HuH-7 (cell line): ENCODE measurements around the gene NAP1L1.

Experiments
- DNase-seq: peaks from one replicate; pipeline ENCODE4 v3.0.0; 2011; ENCODE audit warnings: low spot score

NAP1L1 gene

DNA sequence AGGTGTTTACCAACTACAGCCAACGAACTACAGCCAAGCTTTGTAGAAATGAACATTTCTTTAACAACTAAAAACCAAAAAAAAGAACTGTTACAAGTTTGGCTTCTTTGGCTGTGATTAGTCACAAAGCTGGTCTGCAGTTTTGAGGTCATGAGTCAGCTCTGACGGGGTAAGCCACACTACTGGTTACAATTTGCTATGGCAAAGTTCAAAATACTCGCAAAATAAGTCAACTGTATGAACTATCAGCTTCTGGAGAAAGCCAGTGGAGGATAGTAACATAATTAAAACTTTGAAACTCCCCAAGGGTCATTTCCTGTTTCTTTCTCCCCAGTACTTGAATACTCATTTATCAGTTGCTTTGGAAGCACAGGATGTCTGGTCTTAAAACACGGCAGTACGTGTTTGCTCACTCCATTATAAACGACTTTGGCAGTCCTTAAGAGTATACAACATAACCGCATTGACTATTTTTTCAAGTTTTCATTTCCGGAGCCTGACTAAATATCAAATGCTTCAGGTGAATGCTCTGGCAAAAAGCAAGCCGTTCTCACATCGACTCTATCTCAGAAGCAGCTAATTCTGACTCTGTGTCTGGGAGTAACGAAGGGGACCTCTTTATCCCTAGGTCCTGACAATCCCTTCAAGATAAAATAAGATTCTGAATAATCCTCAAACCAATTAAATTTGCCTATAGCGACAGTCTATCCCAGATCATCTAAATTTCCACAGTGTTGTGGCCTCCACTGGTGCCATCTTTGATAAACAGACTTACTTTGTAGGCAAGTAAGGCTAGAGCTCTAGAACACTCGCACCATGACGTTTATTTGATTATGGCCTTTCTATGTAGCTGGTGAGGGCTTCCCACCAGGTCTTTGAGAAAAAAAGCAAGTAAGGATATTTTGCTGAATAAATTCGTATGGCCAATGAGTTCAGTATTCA, 63.5 kb downstream of the NAP1L1 start:
- no peak for DNase-seq

DNA sequence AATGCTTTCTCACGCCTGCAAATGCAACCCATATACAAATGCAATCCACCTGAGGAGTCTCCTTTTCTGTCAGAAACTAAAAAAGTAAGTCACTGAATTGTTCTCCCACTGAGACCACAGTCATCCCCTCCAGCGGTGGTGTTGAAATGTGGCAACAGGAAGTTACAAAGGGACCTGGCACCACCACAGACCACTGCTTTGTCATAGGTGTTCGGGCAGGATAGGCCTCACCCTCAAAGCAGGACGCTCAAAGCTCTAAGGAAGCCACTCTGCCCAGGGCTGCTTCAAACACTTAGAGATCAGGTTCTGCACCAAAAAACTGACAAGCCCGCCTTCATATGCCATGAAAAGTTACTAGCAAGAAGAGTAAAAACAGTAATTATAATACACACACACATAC, 64.2 kb downstream of the NAP1L1 start:
- no peak for DNase-seq

DNA sequence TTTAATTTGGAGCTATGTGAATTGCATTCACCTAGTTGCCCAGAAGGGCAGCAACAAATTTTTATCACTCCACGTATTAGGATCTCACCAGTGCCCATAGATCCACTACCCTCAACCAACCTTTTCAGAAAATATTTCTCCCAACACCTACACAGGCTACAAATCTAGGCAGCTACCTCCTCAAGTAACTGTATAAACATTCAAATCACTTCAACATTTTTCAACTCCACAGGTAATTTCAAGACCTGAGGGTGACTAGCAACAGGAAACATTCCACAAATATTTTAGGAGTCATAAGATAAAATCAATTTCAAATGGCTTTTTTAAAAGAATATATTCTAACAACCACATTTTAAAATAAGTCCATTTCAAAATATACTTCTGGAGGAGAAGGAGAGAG, 65.8 kb downstream of the NAP1L1 start:
- no peak for DNase-seq

DNA sequence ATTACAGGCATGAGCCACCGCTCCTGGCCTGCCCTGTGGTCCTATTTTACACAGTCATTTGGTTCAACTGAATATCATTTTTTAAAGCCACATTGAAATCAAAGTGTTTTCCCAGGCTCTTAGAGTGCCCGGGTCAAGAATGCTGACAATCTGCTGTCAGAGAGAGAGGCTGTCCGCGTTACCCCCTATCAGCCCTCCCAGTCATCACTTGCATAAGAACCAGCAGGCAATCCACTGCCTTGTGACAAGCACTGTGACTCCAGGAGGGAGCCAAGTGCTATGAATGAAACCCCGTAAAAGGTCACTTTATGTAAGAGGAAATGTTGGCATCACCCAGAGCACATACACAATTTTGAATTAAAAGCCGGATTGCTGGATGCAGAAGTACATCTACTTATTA, 66.4 kb downstream of the NAP1L1 start:
- DNase-seq, result no peak

DNA sequence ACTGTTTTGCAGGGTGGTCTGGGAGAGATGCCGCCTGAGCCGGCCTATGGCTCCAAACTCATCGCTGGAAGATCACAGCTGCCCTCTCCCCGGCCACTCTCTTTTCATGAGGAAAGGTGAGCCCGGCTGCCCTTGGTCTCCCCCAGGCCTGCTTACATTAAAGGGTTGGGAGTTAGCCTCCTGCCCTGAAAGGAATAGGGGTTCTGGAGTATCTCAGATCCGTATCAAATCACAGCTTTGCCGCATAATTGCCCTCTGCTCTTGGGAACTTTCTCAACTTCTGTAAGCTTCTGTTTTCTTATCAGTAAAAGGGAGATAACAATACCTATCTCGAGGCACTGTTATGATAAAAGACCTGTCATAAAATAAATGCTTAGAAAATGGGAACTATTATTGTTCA, 70.5 kb downstream of the NAP1L1 start:
- no peak for DNase-seq

DNA sequence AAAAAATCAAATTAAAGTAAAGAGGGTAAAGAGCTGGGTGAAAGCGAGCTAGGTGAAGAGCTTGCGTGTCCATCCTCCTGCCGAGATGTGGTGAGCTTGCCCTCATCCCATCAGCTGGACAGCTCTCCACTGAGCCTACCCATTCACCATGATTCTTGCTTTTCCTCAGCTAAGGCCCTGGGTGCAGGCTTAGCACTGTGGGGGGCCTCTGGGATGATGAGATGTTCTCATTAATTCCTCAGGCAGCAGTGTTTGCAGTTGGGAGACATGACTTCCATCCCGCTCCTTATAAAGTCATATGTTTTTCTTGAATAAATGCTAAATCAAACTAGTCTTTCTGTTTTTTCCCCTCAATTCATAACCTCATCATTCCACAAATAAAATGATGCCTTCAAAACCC, 70.9 kb downstream of the NAP1L1 start:
- DNase-seq, result no peak

DNA sequence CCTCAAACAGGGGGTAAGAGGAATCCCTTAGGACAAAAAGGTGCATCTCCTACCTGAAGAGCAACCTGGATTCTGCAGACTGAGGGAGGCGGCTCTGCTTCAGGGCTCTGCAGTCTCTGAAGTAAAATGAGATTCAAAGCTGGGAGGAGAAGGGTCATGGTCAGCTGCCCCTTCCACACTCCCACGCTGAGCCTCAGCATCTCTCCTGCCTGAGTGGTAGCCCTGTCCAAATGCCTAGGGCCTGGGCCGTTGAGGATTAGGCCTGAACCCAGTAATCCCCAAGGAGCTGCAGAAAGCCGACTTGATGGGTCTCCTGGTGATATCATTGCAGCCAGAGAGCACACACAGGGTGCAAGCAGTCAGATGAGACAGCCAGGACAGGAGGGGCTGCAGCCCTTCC, 71.8 kb downstream of the NAP1L1 start:
- DNase-seq, result no peak

DNA sequence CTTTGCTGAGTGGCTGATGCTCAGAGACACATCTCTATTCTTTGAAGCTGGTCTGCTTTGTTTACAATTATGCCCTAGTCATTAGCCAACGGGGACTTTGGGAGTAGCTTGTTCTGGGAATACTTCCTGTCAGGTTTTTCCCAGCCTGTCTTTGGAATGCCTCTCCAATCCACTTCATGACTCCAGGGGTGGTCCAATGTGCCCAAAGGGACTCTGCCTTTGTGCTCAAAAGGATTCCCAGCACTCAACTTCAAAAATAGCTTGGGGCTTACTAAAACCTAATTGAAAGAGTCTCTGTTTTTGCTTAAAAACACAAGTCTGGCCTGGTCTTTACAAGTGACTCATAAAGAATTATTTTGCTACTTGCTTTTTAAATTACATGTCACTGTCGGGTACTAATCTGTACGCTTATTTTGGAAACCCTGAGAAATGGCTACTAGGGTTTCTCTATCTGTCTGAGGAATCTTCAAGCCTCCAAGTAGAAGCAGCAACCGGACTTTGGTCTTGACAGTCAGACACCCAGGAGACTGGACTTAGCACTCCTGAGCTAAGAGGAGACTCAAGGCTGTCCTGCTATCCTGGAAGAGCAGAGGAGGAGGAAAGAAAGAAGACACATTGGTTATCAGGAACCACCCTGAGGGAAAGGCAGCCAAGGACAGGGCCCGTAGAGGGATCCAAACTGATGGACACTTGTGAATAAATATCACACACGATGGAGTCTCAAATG, 73.6 kb downstream of the NAP1L1 start:
- no peak for DNase-seq

DNA sequence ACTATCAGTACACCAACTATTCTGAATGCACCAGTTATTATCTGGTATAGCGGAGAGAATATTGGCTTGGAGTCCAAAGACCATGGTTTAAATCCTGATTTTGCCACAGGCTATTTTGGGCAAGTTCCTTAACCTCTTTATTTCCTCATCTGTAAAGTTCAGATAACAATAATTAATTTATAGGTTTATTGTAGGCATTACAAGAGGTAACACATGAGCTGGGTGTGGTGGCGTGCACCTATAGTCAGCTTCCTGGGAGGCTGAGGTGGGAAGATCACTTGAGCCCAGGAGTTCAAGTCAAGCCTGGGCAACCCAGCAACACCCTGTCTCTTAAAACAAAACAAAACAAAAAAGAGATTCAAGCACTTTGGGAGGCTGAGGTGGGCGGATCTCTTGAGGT, 76.1 kb downstream of the NAP1L1 start:
- no peak for DNase-seq

DNA sequence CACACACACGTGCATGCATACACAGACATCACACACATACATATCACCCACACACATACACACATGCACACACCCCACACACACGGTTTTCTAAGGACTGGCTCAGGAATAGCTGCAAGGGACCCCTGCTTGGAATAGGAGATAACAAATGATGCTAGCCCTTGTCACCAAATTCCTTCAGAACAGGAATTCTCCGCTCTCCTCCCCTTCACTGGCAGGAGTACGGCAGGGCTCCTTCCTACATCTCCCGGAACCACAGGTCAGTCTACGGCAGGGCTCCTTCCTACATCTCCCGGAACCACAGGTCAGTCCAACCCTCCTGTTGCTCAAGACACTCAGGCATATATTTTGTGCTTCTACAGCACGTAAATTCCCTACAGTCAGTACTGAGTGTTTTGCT, 76.8 kb downstream of the NAP1L1 start:
- no peak for DNase-seq

DNA sequence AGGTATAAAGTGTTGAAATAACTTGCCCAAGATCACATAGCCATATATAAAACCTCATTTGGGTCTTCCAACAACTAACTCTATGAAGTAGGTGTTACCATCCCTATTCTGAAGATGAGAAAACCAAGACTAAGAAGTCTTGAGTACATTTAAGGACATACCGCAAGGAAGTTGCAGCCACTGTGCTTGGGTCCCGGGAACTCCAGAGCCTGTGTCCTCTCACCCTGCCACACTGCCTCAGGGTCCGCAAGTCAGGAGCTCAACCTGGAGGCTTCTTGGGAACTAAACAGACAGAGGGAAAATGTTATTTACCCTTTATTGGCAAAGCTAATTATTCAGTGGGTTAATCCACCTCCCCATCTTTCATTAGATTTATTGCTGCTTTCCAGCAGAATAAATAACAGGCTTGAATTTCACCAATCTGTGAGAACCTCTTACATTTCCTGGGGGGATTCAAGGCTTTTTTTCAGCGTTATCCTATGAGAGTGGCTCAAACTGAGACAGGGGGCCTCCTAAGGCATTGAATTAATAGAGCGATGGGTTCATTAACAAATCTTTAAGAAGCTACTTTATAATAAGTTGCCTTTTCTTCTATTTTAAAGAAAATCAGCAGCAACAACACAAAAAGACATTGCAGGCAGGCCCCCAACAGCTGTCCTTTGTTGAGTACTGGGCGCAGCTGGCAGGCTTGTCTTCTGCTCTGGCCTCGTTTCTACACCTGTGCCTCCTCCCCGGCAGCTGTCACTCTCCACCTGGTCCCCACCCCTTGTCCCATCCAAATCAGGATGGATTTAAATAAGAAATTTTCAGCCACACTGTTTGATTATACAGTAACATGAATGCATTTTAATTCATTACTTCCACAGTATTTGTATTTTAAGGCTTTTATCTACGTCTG, 78.2 kb downstream of the NAP1L1 start:
- DNase-seq, result no peak

DNA sequence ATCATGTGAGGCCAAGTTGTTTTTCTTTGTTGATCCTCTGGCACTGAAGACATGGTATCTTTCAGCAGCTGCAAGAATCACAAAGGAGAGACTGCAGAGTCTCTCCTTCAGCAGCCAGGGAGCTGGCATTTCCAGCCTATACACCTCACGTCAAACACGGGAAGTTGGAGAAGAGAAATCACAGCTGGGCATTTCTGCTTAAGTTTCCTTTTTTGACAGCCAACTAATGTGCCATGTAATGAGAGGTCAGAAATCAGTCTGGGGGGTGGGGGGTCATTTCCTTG, 81.2 kb downstream of the NAP1L1 start:
- no peak for DNase-seq

DNA sequence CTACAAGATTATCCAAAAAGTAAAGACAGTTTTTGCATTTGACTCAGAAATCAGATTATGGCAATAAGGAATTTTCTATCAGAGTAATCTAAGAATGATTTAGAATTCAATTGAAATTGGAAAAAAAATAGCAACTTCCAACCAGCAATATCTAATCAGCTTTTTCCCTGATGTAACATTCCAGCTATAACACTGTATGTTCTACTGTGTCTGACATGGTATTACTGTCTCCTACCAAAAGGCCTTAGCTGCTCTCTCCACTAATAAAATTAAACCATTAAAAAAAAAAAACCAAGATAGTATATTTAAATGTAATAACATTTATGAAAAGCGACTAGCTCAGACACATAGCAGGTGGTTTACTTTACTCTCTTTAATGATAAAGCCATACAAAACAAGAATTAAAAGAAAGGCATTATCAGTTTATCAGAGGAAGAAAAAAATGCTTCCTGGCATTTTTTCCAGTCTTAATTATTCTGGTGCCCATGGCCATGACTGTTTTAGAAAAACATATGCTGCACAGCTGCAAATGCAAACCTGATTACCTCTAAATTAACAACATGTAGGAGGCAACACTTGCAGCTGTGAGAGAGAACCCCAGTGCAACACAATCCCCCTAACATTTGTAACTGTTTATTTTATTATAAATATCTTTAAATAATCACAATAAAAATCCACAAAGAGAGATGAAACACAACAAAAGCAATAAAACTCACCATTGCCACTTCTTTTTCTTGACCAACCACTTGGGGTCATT, 81.7 kb downstream of the NAP1L1 start:
- no peak for DNase-seq

DNA sequence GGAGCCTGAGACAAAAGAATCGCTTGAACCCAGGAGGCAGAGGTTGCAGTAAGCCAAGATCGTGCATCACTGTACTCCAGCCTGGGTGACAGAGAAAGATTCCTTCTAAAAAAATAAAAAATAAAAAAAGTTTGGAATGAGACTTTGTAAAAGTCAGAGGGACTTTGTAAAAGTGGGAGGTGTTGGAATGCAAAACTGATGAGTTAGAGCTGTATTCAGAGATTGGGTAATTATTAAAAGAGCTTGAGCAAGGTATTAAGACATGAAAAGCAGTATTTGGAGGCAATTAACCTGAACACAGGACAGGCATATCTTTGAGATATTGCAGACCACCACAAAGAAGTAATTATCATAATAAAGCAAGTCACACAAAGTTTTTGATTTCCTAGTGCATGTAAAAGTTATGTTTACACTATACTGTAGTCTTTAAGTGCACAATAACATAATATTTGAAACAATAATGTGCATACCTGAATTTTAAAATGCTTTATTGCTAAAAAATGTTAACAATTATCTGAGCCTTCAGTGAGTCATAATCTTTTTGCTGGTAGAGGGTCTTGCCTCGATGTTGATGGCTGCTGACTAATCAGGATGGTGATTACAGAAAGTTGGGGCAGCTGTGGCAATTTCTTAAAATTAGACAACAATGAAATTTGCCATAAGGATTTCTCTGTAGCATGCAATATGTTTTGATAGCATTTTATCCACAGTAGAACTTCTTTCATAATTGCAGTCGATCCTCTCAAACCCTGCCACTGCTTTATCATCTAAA, 86.0 kb downstream of the NAP1L1 start:
- no peak for DNase-seq

DNA sequence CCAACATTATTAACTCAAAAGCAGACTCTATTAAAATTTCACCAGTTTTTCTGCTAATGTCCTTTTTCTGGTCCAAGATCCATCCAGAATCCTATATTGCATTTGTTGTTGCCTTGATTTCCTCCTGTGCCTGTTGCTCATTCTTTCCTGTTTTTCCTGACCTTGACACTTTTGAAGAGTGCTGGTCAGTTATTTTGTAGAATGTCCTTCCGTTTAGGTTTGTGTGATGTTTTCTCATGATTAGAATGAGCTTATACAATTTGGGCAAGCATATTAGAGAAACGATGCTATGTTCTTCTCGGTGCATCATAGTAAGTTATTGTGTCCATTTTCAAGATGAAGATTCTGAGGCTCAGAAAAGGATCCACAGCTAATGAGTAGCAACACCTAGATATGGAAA, 86.8 kb downstream of the NAP1L1 start:
- no peak for DNase-seq

DNA sequence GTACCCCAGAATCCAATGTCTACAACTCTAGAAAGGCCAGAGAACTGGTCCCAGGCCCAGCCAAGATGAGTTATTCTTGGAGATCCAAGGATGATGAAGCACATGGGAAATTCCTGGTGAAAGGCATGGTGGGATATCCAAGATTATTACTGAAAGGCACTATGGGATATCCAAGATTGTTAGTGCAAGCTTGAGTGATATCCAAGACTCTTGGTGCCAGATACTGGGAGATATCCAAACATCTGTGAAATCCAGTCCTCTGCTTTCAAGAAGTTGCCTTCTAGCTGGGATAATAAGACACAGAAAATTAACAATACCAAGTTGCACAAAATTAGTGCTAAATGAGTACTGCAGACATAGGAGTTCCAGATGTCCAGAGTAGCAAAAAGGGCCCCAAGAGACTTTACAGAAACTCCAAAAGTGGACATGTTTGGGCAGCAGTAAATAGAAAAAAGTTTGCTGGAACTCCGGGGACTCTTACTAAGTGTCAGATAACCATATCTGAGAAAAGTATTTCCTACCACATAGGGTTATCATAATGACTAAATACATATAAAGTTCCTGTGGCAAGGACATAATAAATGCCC, 87.5 kb downstream of the NAP1L1 start:
- no peak for DNase-seq

DNA sequence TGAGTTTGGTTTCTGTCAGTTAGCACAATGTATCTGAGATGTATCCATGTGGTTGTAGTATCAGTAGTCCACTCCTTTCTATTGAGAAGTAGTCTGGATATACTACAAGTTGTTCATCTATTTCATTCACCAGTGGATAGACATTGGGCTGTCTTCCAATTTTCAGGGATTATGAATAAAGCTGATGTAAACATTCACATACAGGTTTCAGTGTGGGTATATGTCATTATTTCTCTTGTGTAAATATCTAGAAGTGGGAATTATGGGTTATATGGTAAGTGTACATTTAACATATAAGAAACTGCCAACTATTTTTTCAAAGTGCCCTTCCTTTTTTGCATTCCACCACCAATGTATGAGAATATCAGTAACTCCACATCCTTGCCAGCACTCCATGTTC, 88.8 kb downstream of the NAP1L1 start:
- DNase-seq, result no peak

DNA sequence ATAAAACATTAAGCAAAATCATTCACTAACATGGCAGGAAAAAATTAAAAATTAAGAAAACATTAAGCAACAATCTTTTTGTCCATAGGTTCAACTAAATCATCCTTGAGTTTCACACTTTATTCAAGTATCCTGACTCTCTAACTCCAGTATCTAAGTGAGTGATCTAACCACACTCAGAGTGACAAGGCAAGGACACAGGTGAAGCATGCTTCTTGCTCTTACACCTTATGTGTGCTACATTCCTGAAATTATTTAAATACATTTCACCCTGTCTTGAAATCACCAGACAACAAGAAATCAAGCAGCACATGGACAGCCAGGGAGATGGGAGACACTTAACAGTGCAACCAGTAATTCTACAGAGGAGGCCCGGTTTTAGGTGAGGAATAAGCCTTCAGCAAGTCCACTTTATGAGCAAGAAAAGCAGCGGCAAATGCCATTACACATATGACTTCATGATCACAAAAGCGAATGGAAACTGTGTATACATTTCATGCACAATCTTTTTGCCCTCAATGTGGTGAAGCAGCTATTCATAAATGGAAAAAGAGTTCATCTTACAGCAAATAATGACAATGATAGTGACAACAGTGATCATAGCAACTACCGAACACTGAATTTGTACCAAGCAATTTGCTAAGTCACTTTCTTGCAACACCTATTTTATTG, 90.3 kb downstream of the NAP1L1 start:
- no peak for DNase-seq

DNA sequence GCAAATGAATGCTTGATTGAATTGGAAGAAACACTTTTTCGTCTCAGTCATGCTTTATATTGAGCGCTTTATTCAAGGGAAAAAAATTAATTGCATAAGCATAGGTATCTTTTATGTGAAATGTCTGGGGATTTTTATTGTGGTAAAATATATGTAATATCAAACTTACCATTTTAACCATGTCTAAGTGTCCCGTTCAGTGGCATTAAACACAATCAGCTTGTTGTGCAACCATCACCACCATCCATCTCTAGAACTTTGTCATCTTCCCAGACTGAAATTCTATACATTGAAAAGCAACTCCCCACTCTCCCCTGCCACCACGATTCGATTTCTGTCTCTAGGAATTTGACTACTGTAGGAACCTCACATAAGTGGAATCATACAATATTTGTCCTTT, 92.7 kb downstream of the NAP1L1 start:
- DNase-seq, result no peak
